ENCODE results near the gene PCNT. TPM values are rescaled to one million over a fixed set of nuclear protein-coding genes. Genes with fewer than 3 reads are reported as not detected.

The PCNT gene
- total RNA-seq, 1 experiment from 2014 or later = 38.4 TPM

GRCh38 chr21:46354046-46354445 is 30.1 kb downstream of the PCNT start:
- intact Hi-C loops (cut with micrococcal nuclease; ENCODE audit: unreplicated experiment) = no loop called here
- ChIA-PET POLR2A (no interaction called here), CTCF (no interaction called here)
- Mint-ChIP-seq H3K4me1 (ENCODE audit: low read depth, unreplicated experiment) (no peaks in the 10 kb centered on the region), H3K27ac (ENCODE audit: unreplicated experiment) (no peak overlapping the region), H3K9me3 (ENCODE audit: unreplicated experiment) (no peaks in the 10 kb centered on the region), H3K27me3 (ENCODE audit: insufficient read depth, unreplicated experiment) (no peaks in the 10 kb centered on the region), H3K36me3 (ENCODE audit: insufficient read depth, unreplicated experiment) (peaks cover 71% of the 10 kb centered on the region), H3K4me3 (ENCODE audit: unreplicated experiment) (no peak overlapping the region)
- no peak for TF ChIP-seq CTCF (IDR thresholded peaks at IDR 0.05; ENCODE audit: insufficient read depth in 1 of 2, low read depth in 1 of 2, low read length in 1 of 2, severe bottlenecking in 1 of 2, unreplicated experiment in 1 of 2)
- BruUV-seq (replicated peaks) = no TSS peak
- Histone ChIP-seq H3K9me3 (no peaks in the 10 kb centered on the region), H3K4me3 (ENCODE audit: low read depth, low read length) (no peak overlapping the region), H3K4me1 (no peaks in the 10 kb centered on the region), H3K36me3 (ENCODE audit: control insufficient read depth, insufficient read depth, low read length) (peaks cover 2% of the 10 kb centered on the region), H3K27me3 (replicated peaks; ENCODE audit: control insufficient read depth, insufficient read depth, low read length) (no peaks in the 10 kb centered on the region)
- DNase-seq = no peak

GRCh38 chr21:46354518-46354917 is 30.6 kb downstream of the PCNT start:
- no peak for DNase-seq
- Histone ChIP-seq H3K36me3 (ENCODE audit: control insufficient read depth, insufficient read depth, low read length) (peaks cover under 1% of the 10 kb centered on the region; the same call in 1 of the 2 replicates), H3K27me3 (replicated peaks; ENCODE audit: control insufficient read depth, insufficient read depth, low read length) (no peaks in the 10 kb centered on the region), H3K4me1 (no peaks in the 10 kb centered on the region), H3K9me3 (no peaks in the 10 kb centered on the region), H3K4me3 (ENCODE audit: low read depth, low read length) (no peak overlapping the region)
- ChIA-PET POLR2A (no interaction called here), CTCF (no interaction called here)
- Mint-ChIP-seq H3K27ac (ENCODE audit: unreplicated experiment) (no peak overlapping the region), H3K4me3 (ENCODE audit: unreplicated experiment) (no peak overlapping the region), H3K36me3 (ENCODE audit: insufficient read depth, unreplicated experiment) (peaks cover 71% of the 10 kb centered on the region), H3K4me1 (ENCODE audit: low read depth, unreplicated experiment) (no peaks in the 10 kb centered on the region), H3K9me3 (ENCODE audit: unreplicated experiment) (no peaks in the 10 kb centered on the region), H3K27me3 (ENCODE audit: insufficient read depth, unreplicated experiment) (no peaks in the 10 kb centered on the region)
- no TSS peak for BruUV-seq (replicated peaks)
- intact Hi-C loops (cut with micrococcal nuclease; ENCODE audit: unreplicated experiment) = no loop called here
- no peak for TF ChIP-seq CTCF (IDR thresholded peaks at IDR 0.05; ENCODE audit: insufficient read depth in 1 of 2, low read depth in 1 of 2, low read length in 1 of 2, severe bottlenecking in 1 of 2, unreplicated experiment in 1 of 2)

GRCh38 chr21:46355161-46356004 is 31.4 kb downstream of the PCNT start:
- H3K27ac Mint-ChIP-seq (ENCODE audit: unreplicated experiment) = no peak overlapping the region
- no peaks in the 10 kb centered on the region for H3K9me3 Mint-ChIP-seq (ENCODE audit: unreplicated experiment)

More at GRCh38 chr21:46355161-46356004, 31.4 kb downstream of the PCNT start:
- no peak for DNase-seq
- BruUV-seq (replicated peaks) = no TSS peak
- Histone ChIP-seq H3K36me3 (ENCODE audit: control insufficient read depth, insufficient read depth, low read length) (no peaks in the 10 kb centered on the region; the same call in 1 of the 2 replicates), H3K27me3 (replicated peaks; ENCODE audit: control insufficient read depth, insufficient read depth, low read length) (no peaks in the 10 kb centered on the region), H3K4me3 (ENCODE audit: low read depth, low read length) (no peak overlapping the region), H3K9me3 (no peaks in the 10 kb centered on the region), H3K4me1 (no peaks in the 10 kb centered on the region)
- no peak overlapping the region for H3K4me3 Mint-ChIP-seq (ENCODE audit: unreplicated experiment)
- no peaks in the 10 kb centered on the region for H3K27me3 Mint-ChIP-seq (ENCODE audit: insufficient read depth, unreplicated experiment)
- H3K36me3 Mint-ChIP-seq (ENCODE audit: insufficient read depth, unreplicated experiment) = peaks cover 71% of the 10 kb centered on the region
- no peaks in the 10 kb centered on the region for H3K4me1 Mint-ChIP-seq (ENCODE audit: low read depth, unreplicated experiment)
- intact Hi-C loops (cut with micrococcal nuclease; ENCODE audit: unreplicated experiment) = no loop called here
- no peak for TF ChIP-seq CTCF (IDR thresholded peaks at IDR 0.05; ENCODE audit: insufficient read depth in 1 of 2, low read depth in 1 of 2, low read length in 1 of 2, severe bottlenecking in 1 of 2, unreplicated experiment in 1 of 2)
- ChIA-PET POLR2A (no interaction called here), CTCF (no interaction called here)
